Measurements from ENCODE around the gene EFNB1.

EFNB1 gene

DNA sequence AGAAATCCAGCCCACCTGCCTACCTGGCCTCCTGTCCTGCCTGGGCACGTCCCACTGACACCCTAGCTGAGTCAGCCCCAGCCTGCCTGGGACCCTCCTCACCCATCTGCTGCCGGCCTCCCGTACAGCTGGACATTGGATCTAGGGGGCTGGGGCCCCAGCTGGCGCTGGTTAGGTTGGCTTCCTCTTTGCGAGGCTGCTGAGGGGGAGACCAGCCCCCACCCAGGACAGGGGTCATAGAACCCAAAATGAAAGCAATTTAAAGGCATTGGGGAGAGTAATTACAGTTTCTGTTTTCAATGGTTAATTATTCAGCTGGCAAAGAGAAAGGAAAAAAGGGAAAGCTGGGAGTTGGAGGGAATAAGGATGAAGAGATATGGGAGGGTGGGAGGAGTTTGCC lies 15.8 kb downstream of the EFNB1 start:
- no peak for DNase-seq

- DNase-seq, result no peak
These were observed 17.7 kb downstream of the EFNB1 start for GRCh38 chrX:68846536-68846935.

GRCh38 chrX:68847172-68847571 lies 18.4 kb downstream of the EFNB1 start:
- no peak for DNase-seq

DNA sequence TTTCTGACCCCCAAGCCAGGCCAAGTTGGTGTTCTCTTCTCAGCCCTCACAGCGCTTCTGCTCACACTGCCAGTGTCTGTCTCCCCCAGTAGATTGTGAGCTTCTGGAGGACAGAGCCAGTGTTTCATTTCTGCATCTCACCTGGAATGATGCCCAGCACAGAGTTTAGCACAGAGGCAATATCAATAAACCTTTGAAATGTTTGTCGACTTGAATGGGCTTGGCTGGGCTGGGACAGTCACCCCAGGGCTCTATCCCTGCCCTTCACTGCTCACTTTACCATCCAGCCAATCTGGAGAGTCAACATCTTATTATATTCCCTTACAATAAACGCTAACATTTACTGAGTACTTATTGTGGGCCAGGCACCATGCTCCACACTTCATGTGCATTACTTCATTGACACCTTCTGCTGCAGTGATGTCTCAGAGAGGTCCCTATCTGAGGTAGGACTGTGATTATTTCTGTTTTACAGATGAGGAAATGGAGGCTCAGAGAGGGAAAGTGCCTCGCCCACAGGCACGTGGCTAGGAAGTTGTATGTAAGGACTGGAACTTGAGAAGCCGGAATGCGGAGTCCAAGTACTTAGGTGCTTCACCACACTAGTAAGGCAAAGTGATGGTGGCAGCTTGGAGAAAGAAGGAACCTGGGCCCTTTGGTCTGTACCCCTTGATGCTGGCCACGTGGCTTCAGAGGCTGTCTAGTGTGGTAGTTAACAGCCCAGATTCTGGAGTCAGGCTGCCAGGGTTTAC lies 19.5 kb downstream of the EFNB1 start:
- DNase-seq, result no peak

- no peak for DNase-seq
These were observed 22.3 kb downstream of the EFNB1 start for GRCh38 chrX:68851082-68851481.

GRCh38 chrX:68852046-68852445 lies 23.2 kb downstream of the EFNB1 start:
- no peak for DNase-seq

- DNase-seq, result no peak
These were observed 24.9 kb downstream of the EFNB1 start for GRCh38 chrX:68853665-68854251.

DNA sequence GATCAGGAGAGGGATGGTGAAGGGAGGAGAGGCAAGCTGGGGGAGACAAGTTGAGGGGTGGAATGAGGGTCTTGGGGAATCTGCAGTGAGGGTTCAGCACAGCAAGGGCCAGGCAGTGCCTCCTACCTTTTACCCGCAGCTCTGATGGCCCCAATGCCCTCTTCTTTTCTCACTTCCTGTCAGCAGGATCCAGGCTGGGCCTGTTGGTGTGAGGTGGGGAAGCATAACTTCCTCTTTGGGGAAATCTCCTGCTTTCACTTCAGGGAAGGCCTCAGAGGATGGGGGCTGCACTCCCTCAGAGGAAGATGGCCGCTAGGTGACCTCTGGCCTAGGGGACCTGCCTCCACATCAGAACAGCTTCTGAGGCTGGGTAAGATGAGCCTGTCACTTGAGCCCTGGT lies 36.5 kb downstream of the EFNB1 start:
- no peak for DNase-seq

DNA sequence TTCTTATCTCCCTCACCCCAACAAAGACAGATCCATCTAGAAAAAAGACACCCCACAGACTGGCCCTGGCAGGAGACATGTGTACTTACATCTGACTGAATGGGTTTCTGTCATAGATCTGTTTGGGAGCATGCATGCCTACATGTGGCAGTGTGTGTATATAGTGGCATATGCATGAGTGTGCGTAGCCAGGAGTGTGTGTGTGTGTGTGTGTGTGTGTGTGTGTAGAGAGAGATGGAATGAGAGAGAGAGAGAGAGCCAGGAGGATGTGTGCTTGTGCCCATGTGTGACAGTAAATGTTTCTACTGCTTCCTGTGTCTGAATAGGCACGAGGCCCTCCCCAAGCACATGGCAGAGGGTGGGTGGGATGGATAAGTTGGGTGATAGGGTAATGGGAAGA lies 37.1 kb downstream of the EFNB1 start:
- DNase-seq, result no peak

DNA sequence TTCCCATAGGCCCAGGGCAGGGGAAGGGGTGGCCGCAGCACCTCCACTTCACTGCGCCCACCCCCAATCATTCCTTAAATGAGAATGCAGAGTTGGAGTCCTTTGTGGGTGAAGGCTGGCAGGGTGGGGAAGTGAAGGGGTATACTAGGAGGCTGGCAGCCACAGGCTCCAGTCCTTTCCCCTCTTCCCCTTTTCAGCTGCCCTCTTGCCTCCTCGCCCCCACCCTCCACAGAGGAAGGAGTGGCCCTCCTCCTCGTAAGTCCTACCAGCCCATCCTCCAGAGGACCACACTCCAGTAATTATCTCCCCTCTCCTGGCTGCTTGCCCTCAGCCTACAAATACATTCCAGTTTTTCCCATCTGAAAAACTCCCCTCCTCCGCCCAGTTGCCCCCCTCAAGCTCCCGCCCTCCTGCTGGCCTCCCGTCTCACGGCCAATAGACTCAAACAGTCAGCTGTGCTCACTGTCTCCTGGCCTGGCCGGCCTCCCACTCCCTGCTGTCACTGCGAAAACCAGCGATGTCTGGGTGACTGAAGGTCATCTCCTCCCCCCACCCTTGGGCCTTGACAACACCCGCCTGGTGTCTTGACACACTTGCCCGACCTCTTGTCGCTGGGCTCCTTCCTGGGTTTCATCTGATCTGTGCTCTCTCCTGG lies 38.8 kb downstream of the EFNB1 start:
- no peak for DNase-seq

DNA sequence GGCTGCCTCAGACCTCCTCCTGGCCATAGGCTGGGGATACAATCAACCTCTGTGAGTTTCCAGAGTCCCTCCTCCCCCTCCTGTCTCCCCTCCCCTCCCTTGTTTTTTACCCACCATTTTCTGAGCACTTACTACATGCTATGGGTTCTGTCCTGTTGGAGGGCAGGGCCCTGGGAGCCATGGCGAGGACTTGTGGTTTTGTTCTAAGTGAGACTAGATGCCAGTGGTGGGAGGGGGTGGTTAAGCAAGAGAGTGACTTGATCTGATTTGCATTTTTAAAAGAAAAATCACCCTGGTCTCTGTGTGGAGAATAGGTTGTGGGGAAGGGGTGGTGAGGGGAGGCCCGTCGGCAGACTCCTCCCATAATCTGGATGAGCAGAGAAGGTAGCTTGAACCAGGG lies 39.5 kb downstream of the EFNB1 start:
- DNase-seq, result no peak

GRCh38 chrX:68868902-68869800 lies 40.3 kb downstream of the EFNB1 start:
- no peak for DNase-seq

- no peak for DNase-seq
These were observed 41.5 kb downstream of the EFNB1 start for GRCh38 chrX:68870357-68870756.

- no peak for DNase-seq
These were observed 43.4 kb downstream of the EFNB1 start for GRCh38 chrX:68872171-68872570.

DNA sequence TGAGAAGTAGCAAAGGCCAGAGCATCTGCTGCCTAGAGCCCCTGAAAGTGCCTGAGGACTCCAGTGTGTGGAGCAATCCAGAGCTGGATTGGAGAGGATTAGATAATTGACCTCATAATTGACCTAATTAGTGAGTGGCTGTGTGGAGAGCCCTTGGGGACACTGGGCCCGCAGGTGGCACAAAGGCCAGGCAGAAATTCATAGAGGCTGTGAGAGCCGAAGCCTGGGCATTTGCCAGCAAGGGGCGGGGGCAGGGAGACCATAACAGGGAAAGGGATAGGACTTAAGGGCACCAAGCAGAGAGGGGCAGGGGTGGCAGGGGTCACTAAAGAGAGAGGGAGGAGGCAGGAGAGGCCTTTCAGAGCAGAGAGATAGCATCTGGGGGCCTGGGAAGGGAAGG lies 45.3 kb downstream of the EFNB1 start:
- no peak for DNase-seq

- no peak for DNase-seq
These were observed 47.9 kb downstream of the EFNB1 start for GRCh38 chrX:68876731-68877130.

- DNase-seq, result no peak
These were observed 48.8 kb downstream of the EFNB1 start for GRCh38 chrX:68877606-68878005.

DNA sequence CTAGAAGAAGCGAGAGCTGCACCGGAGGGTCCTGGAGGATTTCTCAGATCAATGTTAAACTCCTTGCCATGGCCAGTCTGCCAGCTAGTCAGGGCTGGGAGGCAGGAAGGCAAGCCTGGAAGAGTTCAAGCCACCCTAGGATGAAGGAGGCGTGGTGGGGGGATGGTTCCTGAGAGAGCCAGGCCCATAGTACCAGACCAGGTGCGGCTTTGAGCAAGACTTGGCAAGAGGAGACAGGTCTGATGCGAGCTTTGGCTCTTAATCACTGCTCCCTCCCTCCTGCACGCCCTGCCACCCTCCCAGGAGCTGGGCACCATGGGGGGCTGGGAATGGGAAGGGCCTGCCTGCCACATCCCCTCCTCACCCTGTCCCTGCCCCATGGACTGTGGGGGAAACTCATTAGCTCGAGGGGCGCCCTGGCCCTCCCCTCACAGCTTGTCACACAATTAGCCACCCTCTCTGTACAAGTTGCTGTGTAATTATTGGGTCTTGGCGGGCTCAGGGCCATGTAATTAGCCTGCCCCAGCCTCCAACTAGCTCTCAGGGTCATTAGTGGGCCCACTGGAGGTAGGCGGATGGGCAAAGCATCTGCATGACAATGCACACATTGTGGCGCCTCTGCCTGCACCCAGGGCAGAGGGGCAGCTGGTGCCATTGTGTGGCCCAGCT lies 50.3 kb downstream of the EFNB1 start:
- peak; percentile 54 for DNase-seq

- no peak for DNase-seq
These were observed 52.2 kb downstream of the EFNB1 start for GRCh38 chrX:68880846-68881552.

DNA sequence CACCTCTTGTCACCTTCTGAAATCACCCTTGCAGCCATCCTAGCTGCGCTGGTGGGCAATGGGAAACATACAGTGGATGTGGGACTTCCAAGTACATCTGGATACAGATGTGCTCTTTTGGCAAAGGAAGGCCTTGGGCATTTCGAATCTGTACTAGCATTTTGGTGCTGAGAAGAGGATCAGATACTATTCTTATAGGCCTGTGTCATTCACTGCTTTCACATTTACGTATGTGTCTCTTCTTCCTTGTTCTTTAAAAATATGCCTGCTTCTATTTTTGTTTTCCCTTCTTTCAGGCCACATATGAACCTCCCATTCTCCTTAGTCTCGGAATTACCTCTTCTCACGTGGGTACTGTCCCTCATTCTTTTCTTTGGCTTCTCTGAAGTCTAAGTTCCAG lies 53.1 kb downstream of the EFNB1 start:
- DNase-seq, result no peak

DNA sequence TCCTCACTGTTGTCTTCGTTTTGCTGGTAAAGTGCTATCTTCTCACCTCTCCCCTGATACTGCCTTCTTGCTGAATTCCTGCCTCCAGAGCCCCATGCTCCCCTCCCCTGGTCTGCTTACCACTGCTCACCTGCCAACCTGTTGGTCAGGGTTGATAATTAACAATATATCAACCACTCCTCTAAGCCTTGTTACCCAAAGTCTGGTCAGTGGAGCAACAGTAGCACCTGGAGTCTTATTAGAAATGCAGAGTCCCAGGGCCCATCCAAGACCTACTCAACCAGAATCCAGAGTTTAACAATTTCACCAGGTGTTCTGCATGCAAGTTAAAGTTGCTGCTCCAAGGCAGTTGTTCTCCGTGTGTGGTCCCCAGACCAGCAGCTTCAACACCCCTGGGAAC lies 55.0 kb downstream of the EFNB1 start:
- DNase-seq, result no peak

GRCh38 chrX:68889249-68889648 lies 60.4 kb downstream of the EFNB1 start:
- DNase-seq, result no peak
